GM19438 (cell line): Measurements from ENCODE around the gene S1PR4.
"Not testable (repeated sequence)": the region's sequence is repeated elsewhere in the genome, so short reads cannot be mapped to it uniquely, and the experiment has no call there.

ENCODE experiments used
- ATAC-seq: cut with Tn5 transposase; IDR thresholded peaks from one replicate; pipeline ENCODE4 v1.9.1; 2021; ENCODE audit warnings: low read depth; ENCODE audit not compliant: unreplicated experiment

S1PR4 gene

DNA sequence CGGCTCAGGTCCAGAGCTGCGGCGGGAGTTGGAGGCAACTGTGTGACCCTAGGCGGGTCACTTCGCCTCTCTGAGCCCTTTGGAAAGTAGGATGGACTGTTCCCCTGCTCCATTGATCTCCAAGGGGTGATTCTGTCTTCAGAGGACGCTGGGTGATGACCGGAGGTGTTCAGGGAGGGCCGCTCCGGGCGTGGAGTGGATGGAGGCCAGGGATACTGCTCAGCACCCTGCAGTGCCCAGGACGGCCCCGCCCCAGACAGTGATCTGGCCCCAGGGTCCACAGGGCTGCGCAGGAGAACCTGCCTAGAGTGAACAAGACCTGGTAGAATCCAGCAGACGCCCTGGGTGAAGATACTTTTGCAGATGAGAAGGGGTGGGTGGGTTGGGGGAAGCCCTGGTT is 14.1 kb downstream of the S1PR4 start:
- no peak for ATAC-seq

DNA sequence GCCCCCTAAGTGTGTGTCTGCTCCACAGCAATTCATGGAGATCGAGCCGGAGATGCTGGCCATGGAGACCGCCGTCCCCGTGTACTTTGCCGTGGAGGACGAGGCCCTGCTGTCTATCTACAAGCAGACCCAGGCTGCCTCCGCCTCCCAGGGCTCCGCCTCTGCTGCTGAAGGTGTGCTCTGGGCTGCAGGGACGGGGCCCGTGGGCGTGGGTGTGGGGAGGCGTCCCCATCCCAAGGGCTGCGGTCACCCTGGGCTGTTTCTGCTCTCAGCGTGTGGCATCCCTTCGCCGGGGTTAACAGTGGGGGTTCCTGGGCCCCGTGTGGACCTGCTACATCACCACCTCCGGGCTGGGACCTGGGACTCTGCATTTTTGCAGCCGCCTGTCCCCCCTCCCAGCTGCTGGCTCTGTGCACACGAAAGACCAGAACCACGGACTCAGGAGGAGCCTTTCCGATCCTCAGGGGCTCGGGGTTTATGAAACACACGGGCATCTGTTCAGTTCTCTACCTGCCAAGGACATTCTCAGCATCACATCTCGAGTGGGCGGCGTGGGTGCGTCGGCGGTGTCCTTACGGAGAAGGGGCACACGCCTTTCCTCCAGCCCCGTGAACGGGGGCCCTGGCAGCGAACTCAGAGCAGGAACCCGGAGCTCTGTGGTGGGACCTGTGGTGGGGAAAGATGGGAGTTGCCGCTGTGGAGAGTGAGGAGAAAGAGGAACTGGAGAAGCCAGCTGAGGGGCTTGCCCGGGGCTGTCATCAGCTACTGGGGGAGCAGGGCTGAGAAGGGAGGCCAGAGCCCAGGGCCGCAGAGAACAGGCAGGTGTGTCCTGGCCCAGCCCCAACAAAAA is 14.9 kb downstream of the S1PR4 start:
- no peak for ATAC-seq

DNA sequence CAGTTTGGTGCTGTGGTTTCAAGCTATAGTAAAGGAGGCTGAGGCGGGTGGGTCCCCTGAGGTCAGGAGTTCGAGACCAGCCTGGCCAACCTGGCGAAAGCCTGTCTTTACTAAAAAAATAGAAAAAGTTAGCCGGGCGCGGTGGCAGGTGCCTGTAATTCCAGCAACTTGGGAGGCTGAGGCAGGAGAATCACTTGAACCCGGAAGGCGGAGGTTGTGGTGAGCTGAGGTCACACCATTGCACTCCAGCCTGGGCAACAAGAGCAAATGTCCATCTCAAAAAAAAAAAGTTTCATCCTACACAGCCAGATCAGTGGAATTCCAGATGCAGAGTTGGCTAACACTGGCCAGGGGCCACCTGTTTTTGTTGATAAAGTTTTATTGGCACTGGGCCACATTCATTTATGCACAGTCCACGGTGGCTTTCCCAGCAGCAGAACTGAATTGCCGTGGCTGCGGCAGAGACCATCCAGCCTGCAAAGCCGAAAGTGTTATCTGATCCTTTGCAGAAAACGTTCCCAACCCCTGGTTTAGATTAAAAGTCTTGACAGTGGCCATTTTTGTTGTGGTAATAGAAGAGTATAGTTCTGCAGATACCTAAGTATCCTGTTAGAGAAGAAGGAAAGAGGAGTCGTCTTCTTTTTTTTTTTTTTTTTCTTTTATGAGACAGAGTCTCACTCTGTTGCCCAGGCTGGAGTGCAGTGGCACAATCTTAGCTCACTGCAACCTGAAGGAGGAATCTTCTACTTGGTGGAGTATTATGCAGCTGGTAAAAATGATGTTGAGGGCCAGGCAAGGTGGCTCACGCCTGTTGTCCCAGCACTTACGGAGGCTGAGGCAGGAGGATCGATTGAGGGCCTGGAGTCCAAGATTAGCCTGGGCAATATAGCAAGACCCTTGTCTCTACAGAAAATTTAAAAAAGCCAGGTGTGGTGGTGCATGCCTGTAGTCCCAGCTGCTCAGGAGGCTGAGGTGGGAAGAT is 15.8 kb downstream of the S1PR4 start:
- ATAC-seq = no peak

DNA sequence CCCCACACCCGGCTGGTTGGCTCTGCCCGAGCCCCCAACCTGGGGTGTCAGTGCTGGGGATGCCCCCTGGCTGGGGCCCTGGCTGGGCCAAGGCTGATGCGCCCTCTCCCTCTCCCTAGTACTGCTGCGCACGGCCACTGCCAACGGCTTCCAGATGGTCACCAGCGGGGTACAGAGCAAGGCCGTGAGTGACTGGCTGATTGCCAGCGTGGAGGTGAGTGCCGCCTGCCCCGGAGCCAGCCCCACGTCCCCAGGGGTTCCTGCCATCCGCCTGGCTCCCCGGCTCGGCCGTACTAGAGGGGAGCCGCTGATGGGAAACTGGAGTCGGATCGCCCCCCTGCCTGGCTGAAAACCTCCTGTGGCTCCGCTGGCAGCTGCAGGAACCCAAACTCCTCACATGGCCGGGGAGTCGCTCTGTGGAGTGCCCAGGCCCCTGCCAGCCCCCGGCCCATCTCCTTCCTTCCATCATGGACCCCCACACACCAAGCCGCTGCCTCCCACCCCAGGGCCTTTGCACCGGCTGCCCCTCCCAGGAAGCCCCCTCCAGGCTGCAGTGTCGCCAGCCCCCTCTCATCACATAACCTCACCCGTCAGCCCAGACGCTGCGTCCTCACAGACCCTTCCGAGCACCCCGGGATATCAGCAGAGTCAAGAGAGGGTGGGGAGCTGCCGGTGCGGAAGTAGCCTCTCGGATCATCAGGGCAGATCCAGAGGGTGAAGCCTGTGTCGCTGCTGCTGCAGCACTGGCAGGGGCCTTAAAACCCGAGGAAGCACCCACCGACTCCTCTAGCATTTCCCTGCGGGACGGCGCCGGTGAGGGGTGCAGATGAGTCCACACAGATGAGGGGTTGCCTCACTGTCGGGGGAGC is 17.7 kb downstream of the S1PR4 start:
- no peak for ATAC-seq

DNA sequence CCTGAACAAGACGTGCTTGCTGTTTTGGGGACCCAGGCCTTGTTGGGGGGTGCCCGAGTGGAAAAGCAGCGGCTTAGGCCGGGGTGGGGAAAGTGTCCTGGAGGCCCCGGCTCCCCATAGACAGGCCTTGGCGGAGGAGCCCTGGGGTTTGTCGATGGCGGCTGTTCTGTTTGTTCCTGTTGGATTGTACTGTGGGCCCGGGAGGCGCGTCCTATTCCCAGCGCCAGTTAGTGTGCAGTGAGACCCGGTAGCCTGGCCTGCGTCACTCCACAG is 18.3 kb downstream of the S1PR4 start:
- no peak for ATAC-seq

DNA sequence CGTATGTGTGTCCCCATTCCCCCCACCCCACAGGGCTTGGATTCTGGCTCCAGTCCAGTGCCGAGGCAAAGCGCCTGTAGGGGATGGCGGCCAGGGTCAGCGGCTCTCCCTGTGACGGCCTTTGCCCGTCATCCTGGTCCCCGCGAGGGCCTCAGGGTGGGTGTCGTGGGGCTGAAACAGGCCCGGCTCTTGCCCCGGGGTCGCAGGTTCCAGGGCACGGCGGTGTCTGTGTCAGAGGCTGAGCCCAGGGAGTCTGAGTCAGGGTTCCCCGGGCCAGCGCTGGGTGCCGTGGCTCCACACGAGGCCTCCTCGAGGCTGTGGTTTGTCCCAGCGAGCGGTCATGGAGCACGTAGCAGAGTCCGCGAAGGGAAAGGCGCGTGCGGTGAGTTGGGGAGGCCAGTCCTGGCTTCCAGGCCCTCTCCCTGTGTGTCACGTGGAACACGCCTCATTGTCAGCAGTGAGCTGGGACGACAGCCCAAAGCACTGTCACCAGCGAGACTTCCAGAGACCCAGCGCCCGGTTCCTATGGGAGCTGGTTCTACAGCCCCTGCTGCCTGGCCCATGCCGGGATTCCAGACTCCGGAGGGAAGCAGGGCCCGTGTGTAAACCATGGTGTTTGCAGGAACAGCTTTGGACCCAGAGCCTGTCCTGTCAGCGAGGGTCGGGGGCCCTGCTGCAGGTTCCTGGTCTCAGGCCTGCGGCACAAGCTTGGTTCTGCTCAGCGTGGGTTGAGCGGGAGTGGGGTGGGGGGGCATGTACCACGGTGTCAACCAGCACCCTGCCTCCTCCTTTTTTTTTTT is 20.5 kb downstream of the S1PR4 start:
- ATAC-seq = no peak

DNA sequence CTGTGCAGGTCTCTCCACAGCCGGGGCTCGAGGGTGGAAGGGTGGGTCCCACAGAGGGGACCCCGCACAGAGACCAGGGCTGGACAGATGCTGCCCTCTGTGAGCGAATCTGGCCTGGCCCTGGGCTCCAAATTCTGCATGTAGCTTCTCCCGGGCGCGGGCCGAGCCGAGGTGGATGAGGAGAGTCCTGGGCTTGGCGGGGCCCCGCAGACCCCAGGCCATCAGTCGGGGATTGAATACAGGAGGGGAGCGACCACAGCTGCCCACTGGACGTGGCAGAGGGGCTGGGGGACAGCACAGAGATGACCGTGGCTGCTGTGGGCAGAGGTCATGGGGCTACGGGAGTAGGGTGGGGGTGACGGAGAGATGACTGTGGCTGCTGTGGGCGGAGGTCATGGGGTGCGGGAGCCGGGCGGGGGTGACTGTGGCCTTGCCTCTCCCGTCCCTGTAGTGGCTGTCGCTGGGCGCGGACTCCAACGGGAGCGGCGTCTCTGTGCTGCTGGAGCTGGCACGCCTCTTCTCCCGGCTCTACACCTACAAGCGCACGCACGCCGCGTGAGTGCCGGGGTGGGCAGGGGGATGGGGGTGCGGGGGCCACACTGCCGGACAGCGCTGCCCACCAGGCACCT is 22.6 kb downstream of the S1PR4 start:
- ATAC-seq = no peak

DNA sequence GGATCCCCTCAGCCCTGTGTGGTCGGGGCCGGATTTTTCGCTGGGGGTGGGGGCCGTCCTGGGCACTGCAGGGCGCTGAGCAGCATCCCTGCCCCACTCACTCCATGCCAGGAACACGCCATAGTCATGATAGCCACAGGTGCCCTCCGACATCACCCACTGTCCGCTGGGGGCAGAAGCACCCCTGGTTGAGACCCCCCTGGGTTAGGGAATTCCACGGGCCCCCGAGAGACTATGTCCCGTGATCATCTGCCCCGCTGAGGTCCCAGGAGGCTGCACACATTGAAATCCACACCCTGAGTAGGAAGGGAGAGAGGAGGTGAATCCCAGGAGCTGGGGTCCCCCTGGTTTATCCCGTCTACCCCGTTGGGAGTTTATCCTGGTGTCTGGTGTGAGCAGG is 23.3 kb downstream of the S1PR4 start:
- ATAC-seq = no peak

DNA sequence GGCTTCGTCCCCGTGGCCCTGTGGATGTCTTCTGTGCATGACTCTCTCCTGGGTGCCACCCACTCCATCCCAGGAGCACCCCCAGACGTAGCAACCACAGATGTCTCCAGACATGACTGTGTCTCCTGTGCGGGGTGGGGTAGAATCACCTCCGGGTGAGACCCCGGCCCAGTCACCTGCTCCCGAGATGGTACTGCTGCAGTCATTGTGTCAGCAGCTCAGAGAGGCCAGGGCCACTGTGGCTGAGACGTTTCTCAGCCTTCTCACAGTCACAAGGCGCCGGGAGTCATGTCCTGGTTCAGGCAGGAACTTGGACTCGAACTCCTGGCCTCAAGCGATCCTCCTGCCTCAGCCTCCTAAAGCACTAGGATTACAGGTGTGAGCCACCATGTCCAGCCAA is 23.8 kb downstream of the S1PR4 start:
- no peak for ATAC-seq

DNA sequence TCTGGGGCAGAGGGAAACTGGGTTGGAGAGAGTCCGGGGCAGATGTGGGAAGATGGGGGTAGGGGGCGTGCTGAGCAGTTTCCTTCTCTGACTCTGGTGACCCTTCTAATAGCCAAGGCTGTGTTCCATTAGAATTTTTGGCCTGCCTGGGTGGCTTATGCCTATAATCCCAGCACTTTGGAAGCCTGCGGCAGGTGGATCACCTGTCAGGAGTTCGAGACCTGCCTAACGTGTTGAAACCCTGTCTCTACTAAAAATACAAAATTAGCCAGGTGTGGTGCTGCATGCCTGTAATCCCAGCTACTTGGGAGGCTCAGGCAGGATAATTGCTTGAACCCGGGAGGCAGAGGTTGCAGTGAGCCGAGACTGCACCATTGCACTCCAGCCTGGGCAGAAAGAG is 24.3 kb downstream of the S1PR4 start:
- ATAC-seq = not testable (repeated sequence)

DNA sequence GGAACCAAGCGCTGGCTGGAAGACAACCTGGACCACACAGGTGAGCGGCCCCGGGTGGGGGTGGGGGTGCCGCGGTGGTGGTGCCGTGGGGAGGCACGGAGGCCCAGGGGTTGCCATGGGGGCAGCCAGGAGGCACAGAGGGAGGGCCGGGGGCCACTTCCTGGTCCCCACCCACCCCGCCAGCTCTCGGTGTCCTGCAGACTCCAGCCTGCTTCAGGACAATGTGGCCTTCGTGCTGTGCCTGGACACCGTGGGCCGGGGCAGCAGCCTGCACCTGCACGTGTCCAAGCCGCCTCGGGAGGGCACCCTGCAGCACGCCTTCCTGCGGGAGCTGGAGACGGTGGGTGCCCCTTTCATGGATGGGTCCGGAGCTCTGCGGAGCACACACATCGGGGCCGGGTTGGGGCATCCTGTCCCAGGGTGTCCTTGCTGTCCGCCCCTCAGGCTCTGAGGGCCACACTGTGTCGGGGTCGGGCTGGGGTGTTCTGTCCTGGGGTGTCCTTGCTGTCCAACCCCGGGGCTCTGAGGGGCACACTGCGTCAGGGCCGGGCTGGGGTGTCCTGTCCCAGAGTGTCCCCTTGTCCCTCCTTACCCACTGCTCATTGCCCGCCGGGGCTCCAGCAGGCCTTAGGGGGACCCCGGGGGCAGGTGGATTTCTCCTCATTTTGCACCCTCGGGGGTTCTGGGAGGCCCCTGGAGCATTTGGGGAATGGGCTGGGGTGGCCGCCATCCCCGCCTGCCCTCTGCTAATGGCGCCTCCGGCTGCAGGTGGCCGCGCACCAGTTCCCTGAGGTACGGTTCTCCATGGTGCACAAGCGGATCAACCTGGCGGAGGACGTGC is 25.5 kb downstream of the S1PR4 start:
- ATAC-seq = no peak

DNA sequence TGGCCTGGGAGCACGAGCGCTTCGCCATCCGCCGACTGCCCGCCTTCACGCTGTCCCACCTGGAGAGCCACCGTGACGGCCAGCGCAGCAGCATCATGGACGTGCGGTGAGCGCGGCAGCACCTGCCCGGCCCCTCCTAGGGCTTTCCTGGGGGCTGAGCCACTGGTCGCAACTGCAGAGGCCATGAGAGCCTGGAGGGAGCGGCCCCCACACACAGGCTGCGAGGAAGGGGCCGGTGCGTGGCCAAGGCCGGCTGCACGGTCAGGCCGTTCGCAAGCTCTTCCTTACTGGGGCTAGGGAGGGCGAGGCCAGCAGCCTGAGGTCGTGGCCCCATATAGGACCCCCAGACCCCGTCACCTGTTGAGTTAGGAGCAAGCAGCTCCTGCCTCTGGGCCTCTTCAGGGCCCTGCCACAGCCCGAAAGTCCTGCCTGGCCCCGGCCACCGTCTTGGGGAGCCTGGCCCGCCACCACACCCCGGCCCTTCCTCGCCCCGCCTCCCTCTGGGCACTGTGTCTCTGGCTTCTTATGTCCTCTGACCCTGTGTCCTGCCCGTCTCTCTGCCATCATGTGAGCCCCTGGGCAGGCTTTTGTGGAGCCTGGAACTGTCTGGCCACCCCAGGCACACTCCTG is 26.2 kb downstream of the S1PR4 start:
- ATAC-seq = no peak

DNA sequence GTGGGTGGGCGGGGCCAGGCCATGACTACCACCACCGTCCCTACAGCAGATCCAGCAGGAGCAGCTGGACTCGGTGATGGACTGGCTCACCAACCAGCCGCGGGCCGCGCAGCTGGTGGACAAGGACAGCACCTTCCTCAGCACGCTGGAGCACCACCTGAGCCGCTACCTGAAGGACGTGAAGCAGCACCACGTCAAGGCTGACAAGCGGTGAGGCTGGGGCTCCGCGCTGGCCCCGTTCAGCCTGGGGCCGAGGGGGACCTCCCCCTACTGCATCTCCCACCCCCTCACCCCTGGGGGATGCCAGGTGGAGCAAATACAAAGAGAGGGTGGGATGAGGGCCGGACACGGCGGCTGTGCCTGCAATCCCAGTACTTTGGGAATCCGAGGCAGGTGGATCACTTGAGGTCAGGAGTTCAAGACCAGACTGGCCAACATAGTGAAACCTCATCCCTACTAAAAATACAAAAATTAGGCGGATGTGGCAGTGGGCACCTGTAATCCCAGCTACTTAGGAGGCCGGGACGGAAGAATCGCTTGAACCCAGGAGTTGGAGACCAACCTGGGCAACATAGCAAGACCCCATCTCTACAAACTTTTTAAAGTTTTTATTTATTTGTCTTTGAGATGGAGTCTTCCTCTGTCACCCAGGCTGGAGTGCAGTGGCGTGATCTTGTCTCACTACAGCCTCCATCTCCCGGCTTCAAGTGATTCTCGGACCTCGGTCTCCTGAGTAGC is 27.8 kb downstream of the S1PR4 start:
- no peak for ATAC-seq

DNA sequence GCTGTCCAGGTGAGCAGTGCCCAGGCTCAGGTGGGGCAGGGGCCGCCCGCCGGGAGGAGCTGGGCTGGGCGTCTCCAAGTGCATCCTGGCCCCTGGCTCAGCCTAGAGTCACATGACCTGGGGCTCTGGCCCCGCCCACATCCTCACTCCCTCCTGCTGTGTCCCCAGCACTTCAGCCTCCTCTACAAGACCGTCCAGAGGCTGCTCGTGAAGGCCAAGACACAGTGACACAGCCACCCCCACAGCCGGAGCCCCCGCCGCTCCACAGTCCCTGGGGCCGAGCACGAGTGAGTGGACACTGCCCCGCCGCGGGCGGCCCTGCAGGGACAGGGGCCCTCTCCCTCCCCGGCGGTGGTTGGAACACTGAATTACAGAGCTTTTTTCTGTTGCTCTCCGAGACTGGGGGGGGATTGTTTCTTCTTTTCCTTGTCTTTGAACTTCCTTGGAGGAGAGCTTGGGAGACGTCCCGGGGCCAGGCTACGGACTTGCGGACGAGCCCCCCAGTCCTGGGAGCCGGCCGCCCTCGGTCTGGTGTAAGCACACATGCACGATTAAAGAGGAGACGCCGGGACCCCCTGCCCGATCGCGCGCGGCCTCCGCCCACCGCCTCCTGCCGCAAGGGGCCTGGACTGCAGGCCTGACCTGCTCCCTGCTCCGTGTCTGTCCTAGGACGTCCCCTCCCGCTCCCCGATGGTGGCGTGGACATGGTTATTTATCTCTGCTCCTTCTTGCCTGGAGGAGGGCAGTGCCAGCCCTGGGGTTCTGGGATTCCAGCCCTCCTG is 29.1 kb downstream of the S1PR4 start:
- ATAC-seq = no peak

DNA sequence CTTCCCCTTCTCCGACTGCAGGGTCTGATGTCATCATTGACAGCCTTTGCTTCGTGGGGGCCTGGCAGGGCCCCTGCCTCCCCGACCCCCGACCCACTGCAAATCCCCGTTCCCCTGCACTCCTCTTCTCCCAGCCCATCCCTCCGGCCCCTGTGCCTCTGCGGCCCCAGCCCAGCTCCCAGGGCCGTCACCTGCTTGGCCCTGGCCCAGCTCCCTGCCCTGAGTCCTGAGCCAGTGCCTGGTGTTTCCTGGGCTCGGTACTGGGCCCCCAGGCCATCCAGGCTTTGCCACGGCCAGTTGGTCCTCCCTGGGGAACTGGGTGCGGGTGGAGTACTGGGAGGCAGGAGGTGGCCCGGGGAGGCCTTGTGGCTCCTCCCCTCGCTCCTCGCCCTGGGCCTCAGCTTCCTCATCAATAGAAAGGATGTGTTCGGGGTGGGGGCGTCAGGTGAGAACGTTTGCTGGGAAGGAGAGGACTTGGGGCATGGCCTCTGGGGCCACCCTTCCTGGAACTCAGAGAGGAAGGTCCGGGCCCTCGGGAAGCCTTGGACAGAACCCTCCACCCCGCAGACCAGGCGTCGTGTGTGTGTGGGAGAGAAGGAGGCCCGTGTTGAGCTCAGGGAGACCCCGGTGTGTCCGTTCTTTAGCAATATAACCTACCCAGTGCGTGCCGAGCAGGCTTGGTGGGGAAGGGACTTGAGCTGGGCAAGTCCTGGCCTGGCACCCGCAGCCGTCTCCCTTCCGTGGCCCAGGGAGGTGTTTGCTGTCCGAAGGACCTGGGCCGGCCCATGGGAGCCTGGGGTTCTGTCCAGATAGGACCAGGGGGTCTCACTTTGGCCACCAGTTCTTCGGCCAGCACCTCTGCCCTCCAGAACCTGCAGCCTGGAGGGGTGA is 30.0 kb downstream of the S1PR4 start:
- ATAC-seq = no peak
